SK-N-MC (cell line): ENCODE measurements around the gene RIOX2.

Experiments
- DNase-seq: peaks from one replicate; pipeline ENCODE4 v3.0.0-alpha.2; 2011; ENCODE audit warnings: low read depth, low spot score
- H3K27ac ChIP-seq: fragments of 200-600 bp; sonication (generic); 2 replicates; pipeline ENCODE4 v1.5.1; 2016; ENCODE audit warnings: mixed run types
- H3K36me3 ChIP-seq: fragments of 200-600 bp; sonication (generic); 2 replicates; pipeline ENCODE4 v1.6.1; 2017; ENCODE audit warnings: antibody characterized with exemption, low read length, mixed read lengths; ENCODE audit not compliant: insufficient read depth
- H3K4me3 ChIP-seq: fragments of 200-600 bp; sonication (generic); 2 replicates; pipeline ENCODE4 v1.5.1; 2016
- H3K9ac ChIP-seq: fragments of 200-600 bp; sonication (generic); 2 replicates; pipeline ENCODE4 v1.8.0; 2017; ENCODE audit warnings: mixed run types, mixed read lengths; ENCODE audit not compliant: insufficient read length
- H3K9me3 ChIP-seq: fragments of 200-600 bp; sonication (generic); 2 replicates; pipeline ENCODE4 v1.6.1; 2017; ENCODE audit warnings: low read depth, mild to moderate bottlenecking, antibody characterized with exemption, low read length, moderate library complexity, mixed read lengths
- EZH2 ChIP-seq: fragments of 200-600 bp; sonication (generic); IDR thresholded peaks from one replicate; pipeline ENCODE4 v1.6.1; 2017; ENCODE audit warnings: antibody characterized with exemption
- FOXP2 ChIP-seq: optimal IDR thresholded peaks from 2 replicates; pipeline ENCODE3; 2011; ENCODE audit warnings: mild to moderate bottlenecking, moderate library complexity; ENCODE audit not compliant: insufficient read depth; ENCODE audit errors: extremely low read length, control extremely low read depth
- POLR2AphosphoS5 ChIP-seq: IDR thresholded peaks from 2 replicates; pipeline ENCODE4 v1.6.1; 2012; ENCODE audit warnings: mild to moderate bottlenecking, low read depth, low read length, borderline replicate concordance

Gene RIOX2

DNA sequence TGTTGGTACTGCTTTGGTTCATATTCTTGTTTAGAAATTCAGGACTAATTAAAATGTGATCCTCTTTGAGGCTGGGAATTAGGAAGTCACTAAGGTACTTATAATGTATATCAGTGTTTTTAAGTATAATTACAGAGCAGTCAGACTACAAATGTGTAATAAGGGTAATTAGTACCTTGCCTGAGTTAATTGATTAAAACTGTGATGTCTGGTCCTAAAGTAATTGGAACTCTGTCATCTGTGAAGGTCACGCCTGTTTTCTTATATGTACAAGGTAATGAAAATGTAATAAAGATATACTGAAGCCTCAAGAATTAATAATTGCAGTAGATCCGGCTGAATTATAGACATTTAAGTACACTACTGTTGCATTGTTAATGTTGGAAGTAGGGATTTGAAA is 32.8 kb downstream of the RIOX2 start:
- Histone ChIP-seq H3K36me3 (no peaks in the 10 kb centered on the region), H3K4me3 (no peak overlapping the region), H3K9me3 (no peaks in the 10 kb centered on the region), H3K27ac (no peak overlapping the region), H3K9ac (no peak overlapping the region)
- no peak for TF ChIP-seq FOXP2
- no peak for TF ChIP-seq EZH2
- no peak for TF ChIP-seq POLR2AphosphoS5
- no peak for DNase-seq

DNA sequence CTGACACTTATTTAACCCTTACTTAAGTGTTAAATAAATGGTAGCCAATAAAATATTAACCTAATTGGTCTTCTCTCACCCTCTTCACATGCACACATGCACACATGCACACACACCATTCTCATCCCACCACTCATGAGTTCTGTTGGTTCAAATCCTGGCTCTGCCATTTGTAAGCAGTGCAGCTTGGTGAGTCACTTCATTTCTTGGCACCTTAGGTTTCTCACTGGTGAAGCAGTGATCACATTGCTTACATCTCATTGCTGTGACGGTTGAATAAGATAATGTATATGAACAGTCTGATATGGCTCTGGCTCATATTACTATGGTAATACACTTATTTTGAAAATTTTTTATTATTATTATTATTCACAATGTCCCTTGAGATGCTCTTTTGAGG is 33.8 kb downstream of the RIOX2 start:
- TF ChIP-seq POLR2AphosphoS5: no peak
- TF ChIP-seq EZH2: no peak
- TF ChIP-seq FOXP2: no peak
- H3K9me3 ChIP-seq: no peaks in the 10 kb centered on the region
- DNase-seq: no peak
- H3K9ac ChIP-seq: no peak overlapping the region
- H3K27ac ChIP-seq: no peak overlapping the region
- H3K36me3 ChIP-seq: no peaks in the 10 kb centered on the region
- H3K4me3 ChIP-seq: no peak overlapping the region

DNA sequence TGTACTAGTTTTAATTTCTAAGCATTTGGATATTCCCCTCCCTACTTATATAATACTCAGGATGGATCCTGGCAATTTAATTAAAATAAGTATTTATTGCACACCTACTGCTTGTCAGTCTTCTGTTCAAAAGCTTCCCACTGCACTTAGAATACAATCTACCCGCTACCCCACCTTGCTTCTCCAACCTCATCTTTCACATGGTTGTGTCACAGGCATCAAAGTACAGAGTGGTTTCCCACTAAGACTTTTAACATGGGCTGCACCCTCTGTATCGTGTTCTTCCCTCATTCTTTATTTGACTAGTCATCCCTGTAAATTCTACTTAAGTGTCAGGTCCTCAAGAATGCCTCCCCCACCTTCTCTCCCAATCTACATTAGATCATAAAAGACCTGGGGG is 35.0 kb downstream of the RIOX2 start:
- DNase-seq: no peak
- Histone ChIP-seq H3K9ac (no peak overlapping the region), H3K4me3 (no peak overlapping the region), H3K36me3 (no peaks in the 10 kb centered on the region), H3K9me3 (no peaks in the 10 kb centered on the region), H3K27ac (no peak overlapping the region)
- TF ChIP-seq FOXP2 (no peak), EZH2 (no peak), POLR2AphosphoS5 (no peak)

DNA sequence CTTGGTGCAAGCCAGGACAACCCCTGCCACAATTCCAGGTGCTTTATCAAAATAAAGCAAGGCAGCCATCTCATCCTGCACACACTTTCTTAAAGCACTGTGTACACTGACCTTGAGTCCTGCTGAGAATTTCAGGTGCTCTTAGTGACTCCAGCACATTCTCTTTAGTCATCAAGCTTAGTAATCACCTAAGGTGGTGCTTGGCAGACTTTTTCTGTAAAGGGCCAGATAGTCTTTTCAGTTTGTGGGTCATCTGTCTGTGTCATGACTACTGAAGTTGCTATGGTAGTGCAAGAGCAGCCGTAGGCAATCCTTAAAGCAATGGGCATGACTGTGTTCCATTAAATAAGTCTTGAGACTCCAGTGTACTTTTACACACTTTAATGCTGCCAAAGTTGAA is 36.4 kb downstream of the RIOX2 start:
- no peaks in the 10 kb centered on the region for H3K36me3 ChIP-seq
- DNase-seq: no peak
- no peak for TF ChIP-seq EZH2
- TF ChIP-seq FOXP2: no peak
- TF ChIP-seq POLR2AphosphoS5: no peak

DNA sequence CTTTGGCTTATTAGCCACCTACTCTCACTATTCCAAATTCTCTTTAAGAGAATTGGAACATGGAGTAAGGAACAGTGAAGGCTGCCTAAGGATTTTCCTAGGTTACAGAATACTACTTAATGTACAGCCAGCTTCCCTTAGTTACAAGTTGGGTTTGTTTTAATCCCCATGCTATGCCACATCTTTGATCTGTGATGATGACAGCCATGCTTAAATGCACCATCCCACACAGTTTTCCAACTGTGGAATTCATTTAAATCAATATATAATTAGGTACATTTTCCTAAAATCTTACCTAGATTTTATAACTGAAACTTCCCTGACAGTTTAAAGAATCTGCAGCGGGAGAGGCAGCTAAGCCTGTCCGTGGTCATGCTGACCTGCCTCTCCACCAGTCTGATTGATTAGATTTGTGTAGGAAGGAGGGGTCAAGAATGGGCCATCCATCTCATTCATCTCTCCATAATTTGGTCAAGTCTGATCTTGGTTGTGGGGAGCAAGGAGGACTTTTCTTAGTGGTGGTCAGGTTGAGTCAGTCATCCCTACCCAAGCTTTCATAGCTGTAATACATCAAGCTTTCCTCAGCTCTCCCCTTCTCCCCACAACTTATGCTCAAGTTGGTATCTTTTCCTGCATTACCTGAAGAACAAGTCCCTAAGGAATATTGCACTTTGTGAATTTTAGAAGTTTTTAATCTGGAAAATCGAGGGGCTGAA is 37.1 kb downstream of the RIOX2 start:
- no peak overlapping the region for H3K9ac ChIP-seq
- TF ChIP-seq EZH2 (no peak), POLR2AphosphoS5 (no peak), FOXP2 (no peak)
- DNase-seq: no peak

More for the DNA sequence above, 36.4 kb downstream of the RIOX2 start:
- H3K4me3 ChIP-seq: no peak overlapping the region
- no peak overlapping the region for H3K9ac ChIP-seq
- H3K9me3 ChIP-seq: no peaks in the 10 kb centered on the region
- H3K27ac ChIP-seq: no peak overlapping the region

DNA sequence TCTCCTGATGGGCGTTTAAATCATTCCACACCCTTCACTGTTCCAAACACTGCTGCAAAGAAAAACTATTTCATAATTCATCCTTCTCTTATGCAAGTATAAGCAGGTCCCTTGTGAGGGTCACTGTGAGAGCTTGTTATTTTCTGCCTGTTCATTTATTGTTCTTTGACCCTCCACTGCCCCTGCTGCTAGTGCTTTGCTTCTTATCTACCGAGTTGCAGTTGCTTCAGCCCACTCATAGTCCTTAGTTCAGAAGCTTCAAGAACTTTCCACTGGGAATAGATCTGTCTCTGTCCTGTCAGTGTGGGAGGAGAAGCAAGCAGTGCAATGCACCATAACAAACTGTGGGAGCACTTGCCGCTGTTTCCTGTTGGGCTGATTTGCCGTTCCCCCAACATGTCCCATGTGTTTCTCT is 39.8 kb downstream of the RIOX2 start:
- Histone ChIP-seq H3K9me3 (no peaks in the 10 kb centered on the region), H3K36me3 (no peaks in the 10 kb centered on the region), H3K27ac (no peak overlapping the region), H3K9ac (no peak overlapping the region), H3K4me3 (no peak overlapping the region)
- TF ChIP-seq POLR2AphosphoS5 (no peak), EZH2 (no peak), FOXP2 (no peak)
- no peak for DNase-seq

More for the DNA sequence above, 37.1 kb downstream of the RIOX2 start:
- no peaks in the 10 kb centered on the region for H3K9me3 ChIP-seq
- no peak overlapping the region for H3K27ac ChIP-seq
- no peaks in the 10 kb centered on the region for H3K36me3 ChIP-seq
- no peak overlapping the region for H3K4me3 ChIP-seq

DNA sequence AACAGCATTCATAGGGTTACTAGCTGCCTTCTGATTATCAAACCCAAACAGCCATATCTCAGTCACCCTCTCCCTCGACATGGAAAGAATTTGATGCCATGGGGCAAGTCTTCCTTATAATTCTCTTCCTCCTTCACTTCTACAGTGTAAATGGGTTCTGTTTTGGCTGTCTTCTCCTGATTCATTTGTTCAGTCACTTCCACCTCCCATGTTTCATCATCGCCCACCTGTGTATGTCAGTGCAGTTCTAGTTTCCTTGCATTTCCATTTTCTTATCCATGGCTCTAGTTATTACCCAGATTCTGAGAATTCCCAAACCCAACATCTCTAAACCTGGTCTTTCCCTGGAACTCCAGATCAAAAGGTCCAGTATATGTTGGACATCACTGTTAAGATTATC is 41.0 kb downstream of the RIOX2 start:
- Histone ChIP-seq H3K36me3 (no peaks in the 10 kb centered on the region), H3K9ac (no peak overlapping the region), H3K4me3 (no peak overlapping the region), H3K27ac (no peak overlapping the region), H3K9me3 (no peaks in the 10 kb centered on the region)
- no peak for DNase-seq
- TF ChIP-seq EZH2 (no peak), POLR2AphosphoS5 (no peak), FOXP2 (no peak)

DNA sequence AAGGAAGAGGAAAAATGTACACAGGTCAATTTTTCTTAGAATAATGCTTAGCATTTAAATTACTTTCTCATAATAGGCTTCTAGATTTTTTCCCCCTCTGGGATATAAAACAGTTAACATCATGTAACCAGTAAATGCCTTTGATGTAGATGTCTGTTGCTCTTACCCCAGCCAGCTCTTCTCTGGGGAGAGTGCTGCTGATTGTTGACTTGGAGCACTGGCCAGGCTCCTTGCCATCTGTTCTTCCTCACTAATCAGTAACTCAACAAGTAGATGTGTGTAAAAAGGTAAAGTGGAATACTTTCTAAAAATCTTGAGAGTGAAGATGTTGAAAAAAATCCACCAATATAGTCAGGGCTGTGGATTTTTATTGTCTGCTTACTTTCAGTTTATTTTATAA is 42.2 kb downstream of the RIOX2 start:
- H3K4me3 ChIP-seq: no peak overlapping the region
- no peak for TF ChIP-seq FOXP2
- TF ChIP-seq EZH2: no peak
- no peak for TF ChIP-seq POLR2AphosphoS5
- H3K9me3 ChIP-seq: no peaks in the 10 kb centered on the region
- no peak for DNase-seq
- no peak overlapping the region for H3K9ac ChIP-seq
- no peak overlapping the region for H3K27ac ChIP-seq
- no peaks in the 10 kb centered on the region for H3K36me3 ChIP-seq

DNA sequence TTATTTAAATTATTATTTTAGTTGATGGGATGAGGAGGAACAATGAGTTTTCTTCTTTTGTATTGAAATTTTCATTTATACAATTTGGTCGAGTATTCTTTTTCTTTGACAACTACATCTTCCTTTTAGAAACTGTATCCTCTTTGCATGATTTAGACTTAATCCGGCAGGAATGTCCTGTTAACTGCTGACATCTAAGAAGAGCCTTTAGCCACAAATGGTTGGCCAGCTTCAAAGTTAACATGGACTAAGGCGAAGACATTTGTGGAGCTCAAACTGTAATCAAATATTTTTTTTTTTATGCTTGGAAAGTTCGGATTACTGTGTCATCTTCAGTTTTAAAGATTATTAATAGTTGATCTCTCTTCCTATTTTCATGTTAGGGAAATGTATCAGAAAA is 43.2 kb downstream of the RIOX2 start:
- no peaks in the 10 kb centered on the region for H3K36me3 ChIP-seq
- no peak for TF ChIP-seq FOXP2
- no peak for TF ChIP-seq POLR2AphosphoS5
- TF ChIP-seq EZH2: no peak
- H3K9me3 ChIP-seq: no peaks in the 10 kb centered on the region
- H3K4me3 ChIP-seq: no peak overlapping the region
- no peak for DNase-seq
- H3K27ac ChIP-seq: no peak overlapping the region
- no peak overlapping the region for H3K9ac ChIP-seq
